Measurements from ENCODE around the gene TBC1D20.

DNA sequence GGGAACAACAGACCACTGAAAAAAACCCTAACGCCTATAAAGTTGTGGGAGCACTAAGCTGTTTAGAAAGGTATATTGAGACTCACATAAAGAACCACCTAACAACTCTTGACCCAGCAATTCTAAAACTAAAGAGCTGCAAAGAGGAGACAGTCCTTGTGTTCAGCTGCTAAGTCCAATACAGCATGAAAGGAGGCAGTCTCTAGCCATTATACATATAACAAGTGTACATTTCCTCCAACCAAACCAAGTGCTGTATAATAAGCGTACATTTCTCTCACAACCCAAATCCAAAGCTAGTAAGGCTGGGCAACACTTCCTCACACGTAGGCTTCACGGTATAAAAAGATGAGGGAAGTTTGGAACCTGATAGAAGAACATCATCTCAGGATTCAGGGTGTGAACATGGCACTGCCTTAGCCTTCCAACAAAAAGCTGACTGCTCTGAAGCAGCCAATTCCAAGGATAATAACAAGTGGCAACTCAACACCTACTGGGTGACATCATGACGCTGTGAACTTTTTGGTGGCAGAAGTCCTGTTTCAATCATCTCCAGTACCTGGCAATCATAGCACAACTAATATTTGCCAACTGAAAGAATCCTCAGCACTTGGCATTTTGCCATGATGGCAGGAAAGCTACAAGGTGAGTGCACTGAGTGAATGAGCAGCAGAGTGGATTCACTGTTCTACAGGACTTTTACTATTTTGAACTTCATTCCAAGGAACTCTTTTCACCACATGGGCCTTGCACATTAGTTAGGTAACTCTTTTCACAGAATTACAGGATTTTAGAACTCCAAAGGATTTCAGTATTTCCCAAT is 16.6 kb downstream of the TBC1D20 start:
- TF ChIP-seq, protein P1, sequence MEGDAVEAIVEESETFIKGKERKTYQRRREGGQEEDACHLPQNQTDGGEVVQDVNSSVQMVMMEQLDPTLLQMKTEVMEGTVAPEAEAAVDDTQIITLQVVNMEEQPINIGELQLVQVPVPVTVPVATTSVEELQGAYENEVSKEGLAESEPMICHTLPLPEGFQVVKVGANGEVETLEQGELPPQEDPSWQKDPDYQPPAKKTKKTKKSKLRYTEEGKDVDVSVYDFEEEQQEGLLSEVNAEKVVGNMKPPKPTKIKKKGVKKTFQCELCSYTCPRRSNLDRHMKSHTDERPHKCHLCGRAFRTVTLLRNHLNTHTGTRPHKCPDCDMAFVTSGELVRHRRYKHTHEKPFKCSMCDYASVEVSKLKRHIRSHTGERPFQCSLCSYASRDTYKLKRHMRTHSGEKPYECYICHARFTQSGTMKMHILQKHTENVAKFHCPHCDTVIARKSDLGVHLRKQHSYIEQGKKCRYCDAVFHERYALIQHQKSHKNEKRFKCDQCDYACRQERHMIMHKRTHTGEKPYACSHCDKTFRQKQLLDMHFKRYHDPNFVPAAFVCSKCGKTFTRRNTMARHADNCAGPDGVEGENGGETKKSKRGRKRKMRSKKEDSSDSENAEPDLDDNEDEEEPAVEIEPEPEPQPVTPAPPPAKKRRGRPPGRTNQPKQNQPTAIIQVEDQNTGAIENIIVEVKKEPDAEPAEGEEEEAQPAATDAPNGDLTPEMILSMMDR (IDR thresholded peaks at IDR 0.05) = no peak
- no peak for TF ChIP-seq POLR2A (IDR thresholded peaks at IDR 0.05)
- TF ChIP-seq POLR2AphosphoS5 (IDR thresholded peaks at IDR 0.05) = no peak

Measured in prostate gland (tissue), 2 donors.